Measurements from ENCODE around the gene TIMP4.

DNA sequence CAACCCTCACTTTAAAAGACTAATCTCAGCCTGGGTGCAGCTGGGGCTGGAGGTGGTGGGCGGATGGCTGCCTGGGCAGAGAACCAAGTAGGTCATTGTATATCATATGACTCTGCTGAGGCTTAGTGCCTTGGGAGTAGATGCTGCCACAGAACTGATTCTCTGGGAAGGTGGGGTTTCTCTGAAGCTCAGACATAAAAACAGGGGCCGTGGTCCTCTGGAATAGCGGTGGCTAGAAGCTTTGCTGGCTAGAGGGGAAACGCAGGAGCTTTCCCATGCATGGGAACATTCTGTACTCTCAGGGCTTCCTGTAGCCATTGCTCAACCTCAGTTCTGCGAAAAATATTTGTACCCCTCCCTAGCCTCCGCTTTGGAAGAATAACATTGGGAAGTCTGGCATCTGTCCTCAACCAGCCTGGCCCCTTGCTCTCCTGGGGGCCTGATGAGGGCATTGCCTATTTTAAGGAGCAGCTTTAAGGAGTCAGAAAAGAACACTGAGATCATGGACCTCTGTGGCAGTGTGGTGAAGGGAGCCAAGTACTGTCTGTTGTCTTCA is 14.7 kb downstream of the TIMP4 start:
- TF ChIP-seq, protein P1, sequence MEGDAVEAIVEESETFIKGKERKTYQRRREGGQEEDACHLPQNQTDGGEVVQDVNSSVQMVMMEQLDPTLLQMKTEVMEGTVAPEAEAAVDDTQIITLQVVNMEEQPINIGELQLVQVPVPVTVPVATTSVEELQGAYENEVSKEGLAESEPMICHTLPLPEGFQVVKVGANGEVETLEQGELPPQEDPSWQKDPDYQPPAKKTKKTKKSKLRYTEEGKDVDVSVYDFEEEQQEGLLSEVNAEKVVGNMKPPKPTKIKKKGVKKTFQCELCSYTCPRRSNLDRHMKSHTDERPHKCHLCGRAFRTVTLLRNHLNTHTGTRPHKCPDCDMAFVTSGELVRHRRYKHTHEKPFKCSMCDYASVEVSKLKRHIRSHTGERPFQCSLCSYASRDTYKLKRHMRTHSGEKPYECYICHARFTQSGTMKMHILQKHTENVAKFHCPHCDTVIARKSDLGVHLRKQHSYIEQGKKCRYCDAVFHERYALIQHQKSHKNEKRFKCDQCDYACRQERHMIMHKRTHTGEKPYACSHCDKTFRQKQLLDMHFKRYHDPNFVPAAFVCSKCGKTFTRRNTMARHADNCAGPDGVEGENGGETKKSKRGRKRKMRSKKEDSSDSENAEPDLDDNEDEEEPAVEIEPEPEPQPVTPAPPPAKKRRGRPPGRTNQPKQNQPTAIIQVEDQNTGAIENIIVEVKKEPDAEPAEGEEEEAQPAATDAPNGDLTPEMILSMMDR (IDR thresholded peaks at IDR 0.05), result no peak
- no peak for TF ChIP-seq POLR2A (IDR thresholded peaks at IDR 0.05)
- peak; percentile 88 to 98 (median 91) for TF ChIP-seq POLR2AphosphoS5 (IDR thresholded peaks at IDR 0.05)
